HuH-7 (cell line): ENCODE data around the gene KCNMA1.
A peak's percentile ranks its signal among the peaks of the same experiment; 100 is the strongest.

Experiments
- DNase-seq: peaks from one replicate; pipeline ENCODE4 v3.0.0; 2011; ENCODE audit warnings: low spot score

Gene KCNMA1

GRCh38 chr10:77144656-77145055 is 493.0 kb downstream of the KCNMA1 start:
- DNase-seq, result no peak

GRCh38 chr10:77139252-77140160 is 498.1 kb downstream of the KCNMA1 start:
- DNase-seq, result no peak

- no peak for DNase-seq
Observed at GRCh38 chr10:77138541-77138940, 499.1 kb downstream of the KCNMA1 start.

GRCh38 chr10:77135555-77135954 is 502.1 kb downstream of the KCNMA1 start:
- DNase-seq, result no peak

- DNase-seq, result no peak
Observed at GRCh38 chr10:77131214-77131613, 506.4 kb downstream of the KCNMA1 start.

- DNase-seq, result no peak
Observed at GRCh38 chr10:77127243-77127642, 510.4 kb downstream of the KCNMA1 start.

GRCh38 chr10:77125231-77125630 is 512.4 kb downstream of the KCNMA1 start:
- DNase-seq, result no peak

- DNase-seq, result no peak
Observed at GRCh38 chr10:77123330-77123729, 514.3 kb downstream of the KCNMA1 start.

- DNase-seq, result no peak
Observed at GRCh38 chr10:77121829-77122228, 515.8 kb downstream of the KCNMA1 start.

GRCh38 chr10:77120666-77121376 is 516.8 kb downstream of the KCNMA1 start:
- no peak for DNase-seq

GRCh38 chr10:77120012-77120411 is 517.6 kb downstream of the KCNMA1 start:
- no peak for DNase-seq

GRCh38 chr10:77118603-77119282 is 518.9 kb downstream of the KCNMA1 start:
- DNase-seq, result no peak

- DNase-seq, result no peak
Observed at GRCh38 chr10:77117501-77117900, 520.1 kb downstream of the KCNMA1 start.

GRCh38 chr10:77116904-77117303 is 520.7 kb downstream of the KCNMA1 start:
- no peak for DNase-seq

GRCh38 chr10:77114181-77114821 is 523.3 kb downstream of the KCNMA1 start:
- DNase-seq, result no peak

GRCh38 chr10:77111611-77112550 is 525.7 kb downstream of the KCNMA1 start:
- DNase-seq, result peak; percentile 56

- DNase-seq, result no peak
Observed at GRCh38 chr10:77110757-77111156, 526.9 kb downstream of the KCNMA1 start.

GRCh38 chr10:77109351-77109994 is 528.1 kb downstream of the KCNMA1 start:
- DNase-seq, result no peak

- DNase-seq, result no peak
Observed at GRCh38 chr10:77106676-77107075, 530.9 kb downstream of the KCNMA1 start.

GRCh38 chr10:77105761-77106221 is 531.8 kb downstream of the KCNMA1 start:
- no peak for DNase-seq
